Measurements from ENCODE around the gene FAM168A.

DNA sequence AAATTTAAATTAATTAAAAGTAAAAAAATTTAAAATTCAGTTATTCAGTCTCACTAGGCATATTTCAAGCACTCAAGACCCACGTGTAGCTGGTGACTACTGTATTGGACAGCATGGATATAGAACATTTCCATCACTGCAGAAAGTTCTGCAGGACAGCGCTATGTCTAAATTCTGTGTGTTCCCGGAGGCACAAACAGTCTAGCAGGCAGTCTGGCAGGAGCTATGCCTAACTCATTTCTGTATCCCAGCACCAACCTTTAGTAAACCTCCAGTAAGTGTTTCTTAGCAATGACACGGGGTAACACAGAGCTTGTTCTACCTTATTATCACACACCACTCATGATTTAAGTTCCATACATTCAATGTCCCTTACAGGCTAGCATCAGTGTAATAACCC, 48.5 kb downstream of the FAM168A start:
- no peak for TF ChIP-seq EZH2 (IDR thresholded peaks at IDR 0.05; ENCODE audit: borderline replicate concordance)
- TF ChIP-seq EZH2phosphoT487 (IDR thresholded peaks at IDR 0.05; ENCODE audit: low read depth, severe bottlenecking, unreplicated experiment) = no peak
- TF ChIP-seq, protein P1, sequence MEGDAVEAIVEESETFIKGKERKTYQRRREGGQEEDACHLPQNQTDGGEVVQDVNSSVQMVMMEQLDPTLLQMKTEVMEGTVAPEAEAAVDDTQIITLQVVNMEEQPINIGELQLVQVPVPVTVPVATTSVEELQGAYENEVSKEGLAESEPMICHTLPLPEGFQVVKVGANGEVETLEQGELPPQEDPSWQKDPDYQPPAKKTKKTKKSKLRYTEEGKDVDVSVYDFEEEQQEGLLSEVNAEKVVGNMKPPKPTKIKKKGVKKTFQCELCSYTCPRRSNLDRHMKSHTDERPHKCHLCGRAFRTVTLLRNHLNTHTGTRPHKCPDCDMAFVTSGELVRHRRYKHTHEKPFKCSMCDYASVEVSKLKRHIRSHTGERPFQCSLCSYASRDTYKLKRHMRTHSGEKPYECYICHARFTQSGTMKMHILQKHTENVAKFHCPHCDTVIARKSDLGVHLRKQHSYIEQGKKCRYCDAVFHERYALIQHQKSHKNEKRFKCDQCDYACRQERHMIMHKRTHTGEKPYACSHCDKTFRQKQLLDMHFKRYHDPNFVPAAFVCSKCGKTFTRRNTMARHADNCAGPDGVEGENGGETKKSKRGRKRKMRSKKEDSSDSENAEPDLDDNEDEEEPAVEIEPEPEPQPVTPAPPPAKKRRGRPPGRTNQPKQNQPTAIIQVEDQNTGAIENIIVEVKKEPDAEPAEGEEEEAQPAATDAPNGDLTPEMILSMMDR (IDR thresholded peaks at IDR 0.05; ENCODE audit: poor library complexity) = no peak
